Measurements from ENCODE around the gene SIPA1L3. TPM values are rescaled to one million over a fixed set of nuclear protein-coding genes. Genes with fewer than 3 reads are reported as not detected.

Gene SIPA1L3
- total and polyA plus RNA-seq, 2 experiments from 2014 or later: 15.7 to 54.1 TPM

- Mint-ChIP-seq H3K36me3 (ENCODE audit: low read depth) (peaks cover 24% of the 10 kb centered on the region), H3K9me3 (peaks cover 21% of the 10 kb centered on the region), H3K27ac (no peak overlapping the region), H3K27me3 (ENCODE audit: insufficient read depth, low read depth, poor library complexity) (peaks cover 7% of the 10 kb centered on the region), H3K4me3 (no peak overlapping the region), H3K4me1 (peaks cover 6% of the 10 kb centered on the region)
- Histone ChIP-seq H3K4me2 (no peak overlapping the region), H3K4me3 (no peak overlapping the region), H4K20me1 (replicated peaks; ENCODE audit: insufficient read depth) (peaks cover 14% of the 10 kb centered on the region), H3K27me3 (ENCODE audit: insufficient read depth) (no peaks in the 10 kb centered on the region), H3K36me3 (ENCODE audit: insufficient read depth) (no peaks in the 10 kb centered on the region), H3K4me1 (ENCODE audit: insufficient read depth) (no peaks in the 10 kb centered on the region), H3K9me2 (ENCODE audit: insufficient read depth) (no peaks in the 10 kb centered on the region), H3K79me2 (replicated peaks; ENCODE audit: insufficient read depth) (peaks cover 64% of the 10 kb centered on the region), H3F3A (replicated peaks; ENCODE audit: low read depth) (no peaks in the 10 kb centered on the region), H3K27ac (ENCODE audit: low read depth) (no peak overlapping the region), H2AFZ (no peak overlapping the region)
- ATAC-seq (no peak), DNase-seq (ENCODE audit: low spot score) (no peak)
- TF ChIP-seq EZH2phosphoT487 (IDR thresholded peaks at IDR 0.05; ENCODE audit: unreplicated experiment): no peak
- TF ChIP-seq ETS1 (IDR thresholded peaks at IDR 0.05): no peak
- TF ChIP-seq, protein P1, sequence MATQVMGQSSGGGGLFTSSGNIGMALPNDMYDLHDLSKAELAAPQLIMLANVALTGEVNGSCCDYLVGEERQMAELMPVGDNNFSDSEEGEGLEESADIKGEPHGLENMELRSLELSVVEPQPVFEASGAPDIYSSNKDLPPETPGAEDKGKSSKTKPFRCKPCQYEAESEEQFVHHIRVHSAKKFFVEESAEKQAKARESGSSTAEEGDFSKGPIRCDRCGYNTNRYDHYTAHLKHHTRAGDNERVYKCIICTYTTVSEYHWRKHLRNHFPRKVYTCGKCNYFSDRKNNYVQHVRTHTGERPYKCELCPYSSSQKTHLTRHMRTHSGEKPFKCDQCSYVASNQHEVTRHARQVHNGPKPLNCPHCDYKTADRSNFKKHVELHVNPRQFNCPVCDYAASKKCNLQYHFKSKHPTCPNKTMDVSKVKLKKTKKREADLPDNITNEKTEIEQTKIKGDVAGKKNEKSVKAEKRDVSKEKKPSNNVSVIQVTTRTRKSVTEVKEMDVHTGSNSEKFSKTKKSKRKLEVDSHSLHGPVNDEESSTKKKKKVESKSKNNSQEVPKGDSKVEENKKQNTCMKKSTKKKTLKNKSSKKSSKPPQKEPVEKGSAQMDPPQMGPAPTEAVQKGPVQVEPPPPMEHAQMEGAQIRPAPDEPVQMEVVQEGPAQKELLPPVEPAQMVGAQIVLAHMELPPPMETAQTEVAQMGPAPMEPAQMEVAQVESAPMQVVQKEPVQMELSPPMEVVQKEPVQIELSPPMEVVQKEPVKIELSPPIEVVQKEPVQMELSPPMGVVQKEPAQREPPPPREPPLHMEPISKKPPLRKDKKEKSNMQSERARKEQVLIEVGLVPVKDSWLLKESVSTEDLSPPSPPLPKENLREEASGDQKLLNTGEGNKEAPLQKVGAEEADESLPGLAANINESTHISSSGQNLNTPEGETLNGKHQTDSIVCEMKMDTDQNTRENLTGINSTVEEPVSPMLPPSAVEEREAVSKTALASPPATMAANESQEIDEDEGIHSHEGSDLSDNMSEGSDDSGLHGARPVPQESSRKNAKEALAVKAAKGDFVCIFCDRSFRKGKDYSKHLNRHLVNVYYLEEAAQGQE (IDR thresholded peaks at IDR 0.05; ENCODE audit: unreplicated experiment): no peak
Observed at GRCh38 chr19:37975071-37975470, 68.1 kb downstream of the SIPA1L3 start.

DNA sequence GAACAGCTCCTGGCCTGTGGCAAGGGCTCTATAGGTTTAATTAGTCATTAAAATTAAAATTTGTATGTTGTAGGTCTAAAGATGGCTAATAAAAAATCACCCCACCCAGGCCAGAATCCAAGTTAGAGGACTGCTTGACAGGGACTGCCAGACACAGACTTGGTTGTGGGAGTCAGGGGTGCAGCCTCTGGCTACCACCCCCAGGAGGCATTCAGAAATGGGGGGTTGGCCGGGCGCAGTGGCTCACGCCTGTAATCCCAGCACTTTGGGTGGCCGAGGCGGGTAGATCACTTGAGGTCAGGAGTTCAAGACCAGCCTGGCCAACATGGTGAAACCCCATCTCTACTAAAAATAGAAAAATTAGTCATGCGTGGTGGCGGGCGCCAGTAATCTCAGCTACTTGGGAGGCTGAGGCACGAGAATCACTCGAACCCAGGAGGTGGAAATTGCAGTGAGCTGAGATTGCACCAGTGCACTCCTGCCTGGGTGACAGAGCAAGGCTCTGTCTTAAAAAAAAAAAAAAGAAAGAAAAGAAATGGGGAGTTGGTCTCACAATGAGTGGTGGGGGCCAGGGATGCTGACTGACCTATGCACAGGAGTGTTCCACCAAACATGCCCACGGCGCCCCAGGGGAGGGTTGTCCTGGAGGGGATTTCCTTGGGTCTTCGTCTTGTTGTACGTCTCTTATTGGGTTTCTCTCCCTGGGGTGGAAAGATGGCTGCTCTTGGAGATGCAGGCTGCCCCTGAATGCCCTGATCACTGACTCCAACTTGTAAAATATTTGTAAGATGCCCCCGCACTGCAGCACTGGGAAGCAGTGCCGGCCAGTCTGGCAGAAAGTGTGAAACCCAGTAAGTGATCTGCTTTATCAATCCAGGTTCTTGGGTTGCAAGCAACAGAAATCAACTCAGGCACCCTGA, 68.8 kb downstream of the SIPA1L3 start:
- Mint-ChIP-seq H3K36me3 (ENCODE audit: low read depth) (peaks cover 16% of the 10 kb centered on the region), H3K4me3 (no peak overlapping the region), H3K9me3 (peaks cover 13% of the 10 kb centered on the region), H3K4me1 (peaks cover 12% of the 10 kb centered on the region), H3K27me3 (ENCODE audit: insufficient read depth, low read depth, poor library complexity) (peaks cover 7% of the 10 kb centered on the region), H3K27ac (no peak overlapping the region)
- Histone ChIP-seq H3K27me3 (ENCODE audit: insufficient read depth) (no peaks in the 10 kb centered on the region), H3K4me3 (no peak overlapping the region), H3K27ac (ENCODE audit: low read depth) (no peak overlapping the region), H3F3A (replicated peaks; ENCODE audit: low read depth) (no peaks in the 10 kb centered on the region), H3K36me3 (ENCODE audit: insufficient read depth) (no peaks in the 10 kb centered on the region), H3K4me1 (ENCODE audit: insufficient read depth) (no peaks in the 10 kb centered on the region), H3K9me2 (ENCODE audit: insufficient read depth) (no peaks in the 10 kb centered on the region), H3K4me2 (no peak overlapping the region), H4K20me1 (replicated peaks; ENCODE audit: insufficient read depth) (peaks cover 14% of the 10 kb centered on the region), H3K79me2 (replicated peaks; ENCODE audit: insufficient read depth) (peaks cover 62% of the 10 kb centered on the region), H2AFZ (no peak overlapping the region)
- no peak for DNase-seq (ENCODE audit: low spot score)
- no peak for ATAC-seq
- no peak for TF ChIP-seq STAT1 (IDR thresholded peaks at IDR 0.05; ENCODE audit: unreplicated experiment)
- TF ChIP-seq, protein P2, sequence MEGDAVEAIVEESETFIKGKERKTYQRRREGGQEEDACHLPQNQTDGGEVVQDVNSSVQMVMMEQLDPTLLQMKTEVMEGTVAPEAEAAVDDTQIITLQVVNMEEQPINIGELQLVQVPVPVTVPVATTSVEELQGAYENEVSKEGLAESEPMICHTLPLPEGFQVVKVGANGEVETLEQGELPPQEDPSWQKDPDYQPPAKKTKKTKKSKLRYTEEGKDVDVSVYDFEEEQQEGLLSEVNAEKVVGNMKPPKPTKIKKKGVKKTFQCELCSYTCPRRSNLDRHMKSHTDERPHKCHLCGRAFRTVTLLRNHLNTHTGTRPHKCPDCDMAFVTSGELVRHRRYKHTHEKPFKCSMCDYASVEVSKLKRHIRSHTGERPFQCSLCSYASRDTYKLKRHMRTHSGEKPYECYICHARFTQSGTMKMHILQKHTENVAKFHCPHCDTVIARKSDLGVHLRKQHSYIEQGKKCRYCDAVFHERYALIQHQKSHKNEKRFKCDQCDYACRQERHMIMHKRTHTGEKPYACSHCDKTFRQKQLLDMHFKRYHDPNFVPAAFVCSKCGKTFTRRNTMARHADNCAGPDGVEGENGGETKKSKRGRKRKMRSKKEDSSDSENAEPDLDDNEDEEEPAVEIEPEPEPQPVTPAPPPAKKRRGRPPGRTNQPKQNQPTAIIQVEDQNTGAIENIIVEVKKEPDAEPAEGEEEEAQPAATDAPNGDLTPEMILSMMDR (conservative IDR thresholded peaks at IDR 0.05; ENCODE audit: low read depth in 2 of 2): no peak
- no peak for TF ChIP-seq ETS1 (IDR thresholded peaks at IDR 0.05)
- TF ChIP-seq ZNF114 (CRISPR knock-in tag; IDR thresholded peaks at IDR 0.05): no peak
- TF ChIP-seq, protein P1 (IDR thresholded peaks at IDR 0.05; ENCODE audit: unreplicated experiment): no peak
- no peak for TF ChIP-seq POLR2AphosphoS5 (IDR thresholded peaks at IDR 0.05; ENCODE audit: low read depth)
- TF ChIP-seq JUNB (IDR thresholded peaks at IDR 0.05; ENCODE audit: unreplicated experiment): no peak
- TF ChIP-seq NANOG (IDR thresholded peaks at IDR 0.05; ENCODE audit: borderline replicate concordance): no peak
- no peak for TF ChIP-seq ZNF331 (CRISPR knock-in tag; IDR thresholded peaks at IDR 0.05; ENCODE audit: low read depth)
- TF ChIP-seq EZH2phosphoT487 (IDR thresholded peaks at IDR 0.05; ENCODE audit: unreplicated experiment): no peak
- TF ChIP-seq EZH2 (IDR thresholded peaks at IDR 0.05; ENCODE audit: low read depth, unreplicated experiment): no peak

Data from GM23338 (cell line).